ENCODE measurements around the gene COX15. TPM values are rescaled to one million over a fixed set of nuclear protein-coding genes. Genes with fewer than 3 reads are reported as not detected.
A peak's percentile ranks its signal among the peaks of the same experiment; 100 is the strongest.
"Not testable (repeated sequence)": the region's sequence is repeated elsewhere in the genome, so short reads cannot be mapped to it uniquely, and the experiment has no call there.

The COX15 gene
- total RNA-seq, 4 donors from 2014 or later: 20.2 to 30.1 (median 25.6) TPM

- Histone ChIP-seq H3K9me3 (no peaks in the 10 kb centered on the region), H3K4me3 (no peak overlapping the region), H3K27me3 (no peaks in the 10 kb centered on the region), H3K4me1 (no peaks in the 10 kb centered on the region), H3K36me3 (peaks cover 93% of the 10 kb centered on the region), H3K27ac (no peak overlapping the region)
- TF ChIP-seq EP300 (IDR thresholded peaks at IDR 0.05): no peak
- no peak for TF ChIP-seq POLR2A (IDR thresholded peaks at IDR 0.05)
- no peak for TF ChIP-seq CTCF (IDR thresholded peaks at IDR 0.05)
- no peak for TF ChIP-seq POLR2AphosphoS5 (IDR thresholded peaks at IDR 0.05)
- no peak for DNase-seq (ENCODE audit: low spot score in 2 of 2)
Measured at GRCh38 chr10:99742254-99742653, 10.3 kb upstream of the COX15 start.

GRCh38 chr10:99740933-99741559 is 9.1 kb upstream of the COX15 start:
- no peaks in the 10 kb centered on the region for H3K4me1 ChIP-seq
- WGBS: 98% methylated on average over 3 of the region's 3 CpGs
- H3K9me3 ChIP-seq: no peaks in the 10 kb centered on the region
- TF ChIP-seq POLR2A (IDR thresholded peaks at IDR 0.05) (no peak), POLR2AphosphoS5 (IDR thresholded peaks at IDR 0.05) (no peak), EP300 (IDR thresholded peaks at IDR 0.05) (no peak), CTCF (IDR thresholded peaks at IDR 0.05) (no peak)
- H3K27ac ChIP-seq: no peak overlapping the region
- no peak overlapping the region for H3K4me3 ChIP-seq
- H3K27me3 ChIP-seq: no peaks in the 10 kb centered on the region
- H3K36me3 ChIP-seq: peaks cover 95% of the 10 kb centered on the region
- DNase-seq (ENCODE audit: low spot score in 2 of 2): no peak

- no peak for TF ChIP-seq EP300 (IDR thresholded peaks at IDR 0.05)
- no peak for TF ChIP-seq POLR2A (IDR thresholded peaks at IDR 0.05)
- TF ChIP-seq POLR2AphosphoS5 (IDR thresholded peaks at IDR 0.05): no peak
- TF ChIP-seq CTCF (IDR thresholded peaks at IDR 0.05): no peak
- Histone ChIP-seq H3K36me3 (peaks cover 87% of the 10 kb centered on the region), H3K4me3 (no peak overlapping the region), H3K9me3 (no peaks in the 10 kb centered on the region), H3K27ac (no peak overlapping the region), H3K4me1 (no peaks in the 10 kb centered on the region), H3K27me3 (no peaks in the 10 kb centered on the region)
- WGBS: 97% methylated on average over 2 of the region's 2 CpGs
- DNase-seq (ENCODE audit: low spot score in 2 of 2): no peak
Measured at GRCh38 chr10:99740260-99740659, 8.3 kb upstream of the COX15 start.

GRCh38 chr10:99734111-99734510 is 2.2 kb upstream of the COX15 start:
- peak overlapping the region; percentile 73 for H3K4me3 ChIP-seq
- 96% methylated on average over 10 of the region's 10 CpGs for WGBS

GRCh38 chr10:99733366-99733765 is 1.4 kb upstream of the COX15 start:
- no peaks in the 10 kb centered on the region for H3K27me3 ChIP-seq
- peaks cover 24% of the 10 kb centered on the region for H3K36me3 ChIP-seq
- H3K4me1 ChIP-seq: peaks cover 26% of the 10 kb centered on the region
- H3K27ac ChIP-seq: no peak overlapping the region
- WGBS: 78% methylated on average over 8 of the region's 8 CpGs
- peak overlapping the region; percentile 73 for H3K4me3 ChIP-seq
- no peak for DNase-seq (ENCODE audit: low spot score in 2 of 2)
- H3K9me3 ChIP-seq: no peaks in the 10 kb centered on the region
- TF ChIP-seq EP300 (IDR thresholded peaks at IDR 0.05) (no peak), POLR2AphosphoS5 (IDR thresholded peaks at IDR 0.05) (no peak), POLR2A (IDR thresholded peaks at IDR 0.05) (no peak), CTCF (IDR thresholded peaks at IDR 0.05) (no peak)

More at GRCh38 chr10:99734111-99734510, 2.2 kb upstream of the COX15 start:
- not testable (repeated sequence) for H3K27ac ChIP-seq; H3K9me3 ChIP-seq; H3K27me3 ChIP-seq; DNase-seq (ENCODE audit: low spot score in 2 of 2)
- Histone ChIP-seq H3K36me3 (peaks cover 26% of the 10 kb centered on the region), H3K4me1 (peaks cover 26% of the 10 kb centered on the region)

All from suprapubic skin (tissue), 4 donors.